GM12878 (cell line): ENCODE data around the gene GADD45A. TPM values are rescaled to one million over a fixed set of nuclear protein-coding genes. Genes with fewer than 3 reads are reported as not detected.
A peak's percentile ranks its signal among the peaks of the same experiment; 100 is the strongest.

Experiments
- ATAC-seq: fragments of 200-7000 bp; cut with Tn5 transposase; 3 replicates; pipeline ENCODE4 v1.9.1; 2020; ENCODE audit warnings: mild to moderate bottlenecking, moderate library complexity
- BruUV-seq: library from RNA; stranded (reverse); fragments of 400-500 nt; replicated peaks from 2 replicates; lab custom pipeline; 2021; lab: Mats Ljungman, UMichigan
- CTCF ChIA-PET: fragments of 300-600 bp; sonication (Branson Sonifier 250); formaldehyde crosslinking; extraction: SDS; loops from one replicate; lab custom pipeline; 2021; ENCODE audit warnings: inconsistent platforms; lab: Yijun Ruan, JAX
- POLR2A ChIA-PET: fragments of 350-600 bp; formaldehyde crosslinking; extraction: SDS; loops from one replicate; lab custom pipeline; 2021; ENCODE audit warnings: inconsistent platforms; lab: Charles Lee
- RAD21 ChIA-PET: fragments of 300-600 bp; sonication (Branson Sonifier 250); formaldehyde crosslinking; loops from one replicate; lab custom pipeline; 2023; ENCODE audit warnings: antibody characterized with exemption; ENCODE audit not compliant: unreplicated experiment; lab: Charles Lee
- SMC1A ChIA-PET: fragments of 300-600 bp; sonication (Branson Sonifier 250); formaldehyde crosslinking; loops from one replicate; lab custom pipeline; 2023; ENCODE audit not compliant: unreplicated experiment, uncharacterized antibody; lab: Charles Lee
- DNase-seq: peaks from one replicate; pipeline ENCODE4 v3.0.0-alpha.2; 2011; ENCODE audit warnings: low read depth, low spot score
- FAIRE-seq: peaks from 3 replicates; lab custom pipeline; 2011; peaks lifted over from hg19 to GRCh38; lab: Jason Lieb, UNC
- H2AFZ ChIP-seq: 2 replicates; pipeline ENCODE4 v1.6.0; 2011; ENCODE audit warnings: low read depth, low read length, control low read depth; ENCODE audit not compliant: control insufficient read depth
- H3K27ac ChIP-seq: 2 replicates; pipeline ENCODE4 v1.5.1; 2011; ENCODE audit warnings: control low read depth; ENCODE audit not compliant: control insufficient read depth, insufficient read depth
- H3K27me3 ChIP-seq, 2 experiments: replicated peaks in 1 of 2; 2 replicates each; pipeline versions ENCODE4 v1.6.0 to v1.6.1; 2011; ENCODE audit warnings: low read length in 1 of 2; ENCODE audit not compliant: control insufficient read depth in 2 of 2, insufficient read depth in 2 of 2
- H3K36me3 ChIP-seq, 2 experiments: 2 replicates each; pipeline ENCODE4 v1.5.1; 2011; ENCODE audit warnings: low read length in 1 of 2; ENCODE audit not compliant: control insufficient read depth in 2 of 2, insufficient read depth in 2 of 2
- H3K4me1 ChIP-seq: 2 replicates; pipeline ENCODE4 v1.6.1; 2011; ENCODE audit warnings: mild to moderate bottlenecking, low read length, moderate library complexity, mixed read lengths; ENCODE audit not compliant: control insufficient read depth, insufficient read depth
- H3K4me2 ChIP-seq: 2 replicates; pipeline ENCODE4 v1.6.0; 2011; ENCODE audit warnings: control low read depth; ENCODE audit not compliant: control insufficient read depth, insufficient read depth
- H3K4me3 ChIP-seq: fragments of 200-600 bp; sonication (generic); 2 replicates; pipeline ENCODE4 v1.5.1; 2016
- H3K79me2 ChIP-seq: 2 replicates; pipeline ENCODE4 v1.6.0; 2011; ENCODE audit warnings: low read length; ENCODE audit not compliant: control insufficient read depth, insufficient read depth
- H3K9ac ChIP-seq: 2 replicates; pipeline ENCODE4 v1.8.0; 2011; ENCODE audit warnings: low read length, control low read depth, mixed read lengths; ENCODE audit not compliant: control insufficient read depth, insufficient read depth
- H3K9me3 ChIP-seq: replicated peaks from 3 replicates; pipeline ENCODE4 v1.5.1; 2011; ENCODE audit warnings: mild to moderate bottlenecking, low read length; ENCODE audit not compliant: control insufficient read depth, insufficient read depth
- H4K20me1 ChIP-seq: 2 replicates; pipeline ENCODE4 v1.6.0; 2011; ENCODE audit not compliant: control insufficient read depth, insufficient read depth
- BCL11A ChIP-seq: IDR thresholded peaks from 2 replicates; pipeline ENCODE4 v1.6.1; 2011; ENCODE audit warnings: low read depth, low read length
- CBFB ChIP-seq: IDR thresholded peaks from 2 replicates; pipeline ENCODE4 v1.6.1; 2016; ENCODE audit warnings: antibody characterized with exemption, low read depth
- HDAC2 ChIP-seq: fragments of 200-600 bp; sonication (generic); IDR thresholded peaks from 2 replicates; pipeline ENCODE4 v1.6.1; 2017
- MYB ChIP-seq: fragments of 150-350 bp; IDR thresholded peaks from 2 replicates; pipeline ENCODE4 v1.6.1; 2014; ENCODE audit warnings: mild to moderate bottlenecking, low read depth, low read length, borderline replicate concordance
- RELA ChIP-seq: fragments of 450-650 bp; IDR thresholded peaks from 2 replicates; pipeline ENCODE4 v1.8.0; 2014; ENCODE audit warnings: borderline replicate concordance; ENCODE audit not compliant: partially characterized antibody
- TCF3 ChIP-seq: IDR thresholded peaks from 2 replicates; pipeline ENCODE4 v1.6.1; 2012; ENCODE audit warnings: low read depth, mild to moderate bottlenecking, low read length, borderline replicate concordance; ENCODE audit not compliant: insufficient read depth
- YBX1 ChIP-seq: fragments of 450-650 bp; IDR thresholded peaks from 2 replicates; pipeline ENCODE4 v1.6.1; 2016; ENCODE audit warnings: antibody characterized with exemption
- WGBS: methylation state at CpG from one replicate; pipeline ENCODE4 v1.1.6; 2016; ENCODE audit warnings: low lambda C conversion rate; ENCODE audit not compliant: insufficient replicate concordance, insufficient coverage; ENCODE audit errors: missing lambda C conversion rate; 5-methylcytosine and 5-hydroxymethylcytosine counted together
- in situ Hi-C: fragments of 300-500 bp; cut with MboI; formaldehyde crosslinking; loops from 9 replicates; pipeline ENCODE4 v1.14.3; 2018; ENCODE audit warnings: mixed read lengths
- intact Hi-C: fragments of 100-400 bp; cut with micrococcal nuclease; formaldehyde crosslinking; loops from one replicate; pipeline ENCODE4 v1.14.2; 2022; ENCODE audit not compliant: unreplicated experiment
- polyA plus RNA-seq, 11 experiments: library from polyadenylated mRNA; depleted of rRNA in 4 of 11; unstranded in 6 of 11; stranded (reverse) in 5 of 11; fragments of >200 nt; fragmentation: Nextera tagmentation in 4 of 11; fragmentation: Illumina TruSeq in 1 of 11; extraction: Ambion mirVana in 4 of 11; extraction: Trizol in 1 of 11; gene quantifications; 1 replicate in 1 of 11; 2 replicates in 10 of 11; pipeline versions ENCODE4 v1.2.1 to v1.2.3, GENCODE V29; 2011 to 2016; ENCODE audit warnings: inconsistent platforms in 2 of 11, missing spikeins in 2 of 11, low read depth in 1 of 11
- total RNA-seq, 4 experiments: library from RNA; depleted of rRNA in 3 of 4; stranded (reverse); fragments of >200 nt in 3 of 4; fragmentation: Illumina TruSeq in 1 of 4; extraction: Trizol in 1 of 4; gene quantifications; 2 replicates each; pipeline versions ENCODE4 v1.2.1 to v1.2.3, GENCODE V29; 2013 to 2021
- TF ChIP-seq, protein P1 (sequence below): IDR thresholded peaks from 2 replicates; pipeline ENCODE4 v1.6.1; 2011; ENCODE audit warnings: borderline replicate concordance, low read depth, mild to moderate bottlenecking, moderate library complexity, mixed read lengths, low read length; ENCODE audit not compliant: insufficient read depth; ENCODE audit errors: extremely low read length
- TF ChIP-seq, protein P2 (sequence below): fragments of 450-650 bp; IDR thresholded peaks from 2 replicates; pipeline ENCODE4 v1.6.1; 2018; ENCODE audit warnings: mild to moderate bottlenecking, low read depth, moderate library complexity; ENCODE audit not compliant: partially characterized antibody
- TF ChIP-seq, protein P3 (sequence below): fragments of 150-350 bp; IDR thresholded peaks from 2 replicates; pipeline ENCODE4 v1.6.1; 2016; ENCODE audit warnings: low read depth, low read length
- TF ChIP-seq, protein P4 (sequence below): IDR thresholded peaks from 2 replicates; pipeline ENCODE4 v1.6.1; 2012; ENCODE audit warnings: low read depth, low read length, improper control_type of control experiment

GADD45A gene
- total and polyA plus RNA-seq, 10 of the 15 experiments (the other 5 are each of a cell fraction or from before 2014, with no cell fraction given): 4.7 to 48.9 (median 18.5) TPM

DNA sequence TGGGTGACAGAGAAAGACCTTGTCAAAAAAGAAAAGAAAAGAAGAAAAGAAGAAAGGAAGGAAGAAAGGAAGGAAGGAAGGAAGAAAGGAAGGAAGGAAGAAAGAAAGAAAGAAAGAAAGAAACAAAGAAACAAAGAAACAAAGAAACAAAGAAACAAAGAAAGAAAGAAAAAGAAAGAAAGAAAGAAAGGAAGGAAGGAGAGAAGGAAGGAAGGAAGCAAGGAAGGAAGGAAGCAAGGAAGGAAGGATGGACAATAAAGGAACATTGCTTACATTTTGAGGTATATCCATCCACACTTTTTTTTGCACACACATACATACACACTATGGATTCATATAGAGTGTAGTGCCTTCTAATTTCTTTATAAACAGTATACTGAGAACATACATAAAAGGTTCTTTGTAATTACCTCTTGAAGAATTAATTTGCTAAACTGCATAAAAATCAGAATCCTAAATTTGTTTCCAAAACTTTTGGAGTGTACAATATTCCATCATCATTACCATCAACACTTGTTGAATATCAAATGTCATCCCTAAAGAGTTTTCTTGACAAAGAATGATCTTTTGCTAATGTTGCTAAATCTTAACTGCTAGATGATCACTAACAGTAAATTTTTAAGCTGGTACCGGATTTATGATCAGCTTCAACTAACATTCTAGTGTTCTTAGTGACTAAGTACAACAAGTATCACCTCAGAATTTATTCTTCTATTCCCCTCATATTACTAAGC lies 11.4 kb upstream of the GADD45A start (continued):
- TF ChIP-seq CBFB: no peak
- TF ChIP-seq, all 136 proteins: peak for 0

DNA sequence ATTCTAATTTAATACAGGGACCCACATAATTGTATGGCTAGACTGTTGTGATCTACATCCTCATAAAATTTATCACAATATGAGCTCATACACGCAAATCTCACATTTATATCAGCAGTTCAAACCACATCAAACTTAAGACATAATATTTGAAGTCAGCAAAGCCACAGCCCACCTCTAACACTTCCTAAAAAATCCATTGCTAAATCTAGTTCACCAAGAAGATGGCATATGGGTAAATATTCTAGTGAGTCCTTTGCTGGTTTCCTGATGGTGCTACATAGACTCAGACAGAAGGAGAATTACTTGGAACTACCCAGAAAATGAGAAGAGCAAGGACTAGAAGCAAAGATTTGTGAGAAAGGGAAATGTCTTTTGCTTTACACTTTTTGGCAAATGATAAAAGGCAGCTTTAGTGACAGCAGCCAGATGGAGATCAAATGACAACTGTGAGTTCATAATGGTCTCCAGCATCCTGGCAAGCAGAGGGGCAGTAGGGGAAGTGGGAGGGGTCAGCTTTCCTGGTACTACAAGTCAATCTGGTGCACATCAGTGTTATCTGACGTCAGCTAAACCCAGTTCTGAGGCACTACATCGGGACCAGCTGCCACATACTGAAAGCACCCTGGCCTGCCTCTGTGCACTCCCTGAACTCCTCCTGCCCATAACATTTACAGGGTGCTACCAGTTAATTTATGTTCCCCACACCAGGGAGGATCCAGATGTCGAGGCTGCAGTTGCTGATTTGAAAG lies 10.6 kb upstream of the GADD45A start:
- ATAC-seq: peak; percentile 84
- DNase-seq: no peak
- Histone ChIP-seq H3K79me2 (no peaks in the 10 kb centered on the region), H3K9me3 (no peaks in the 10 kb centered on the region), H3K4me3 (no peak overlapping the region), H3K4me1 (no peaks in the 10 kb centered on the region), H3K9ac (no peak overlapping the region), H3K27ac (no peak overlapping the region), H3K27me3 (no peaks in the 10 kb centered on the region), H3K4me2 (no peak overlapping the region), H2AFZ (no peak overlapping the region), H3K36me3 (no peaks in the 10 kb centered on the region), H4K20me1 (no peaks in the 10 kb centered on the region)
- BruUV-seq: no TSS peak
- no peak for FAIRE-seq
- in situ Hi-C loops (no loop called here), intact Hi-C loops (no loop called here)
- RAD21 ChIA-PET: interaction anchor here (0.9 to 4.7 kb wide), 6 partner anchors 8 to 441 kb away, joined by 3 to 16 read pairs (median 7); partner anchors contain the start of gene GADD45A
- CTCF ChIA-PET: interaction anchor here (1.0 to 3.8 kb wide), 7 partner anchors 10 to 177 kb away, joined by 3 to 24 read pairs (median 3); no protein-coding TSS in a partner anchor
- POLR2A ChIA-PET: interaction anchor here (0.6 to 1.4 kb wide), 2 partner anchors 11 to 13 kb away, joined by 7 to 8 read pairs; partner anchors contain the start of gene GADD45A
- 2% methylated on average over 4 of the region's 4 CpGs for WGBS
- SMC1A ChIA-PET: interaction anchor here (1.0 to 5.8 kb wide), 6 partner anchors 10 to 142 kb away, joined by 3 to 26 read pairs (median 4); no protein-coding TSS in a partner anchor
- TF ChIP-seq HDAC2 (no peak), RELA (no peak), YBX1 (no peak), TCF3 (no peak), BCL11A (no peak), MYB (no peak)
- TF ChIP-seq, protein P1, sequence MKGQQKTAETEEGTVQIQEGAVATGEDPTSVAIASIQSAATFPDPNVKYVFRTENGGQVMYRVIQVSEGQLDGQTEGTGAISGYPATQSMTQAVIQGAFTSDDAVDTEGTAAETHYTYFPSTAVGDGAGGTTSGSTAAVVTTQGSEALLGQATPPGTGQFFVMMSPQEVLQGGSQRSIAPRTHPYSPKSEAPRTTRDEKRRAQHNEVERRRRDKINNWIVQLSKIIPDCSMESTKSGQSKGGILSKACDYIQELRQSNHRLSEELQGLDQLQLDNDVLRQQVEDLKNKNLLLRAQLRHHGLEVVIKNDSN: no peak
- TF ChIP-seq, protein P2, sequence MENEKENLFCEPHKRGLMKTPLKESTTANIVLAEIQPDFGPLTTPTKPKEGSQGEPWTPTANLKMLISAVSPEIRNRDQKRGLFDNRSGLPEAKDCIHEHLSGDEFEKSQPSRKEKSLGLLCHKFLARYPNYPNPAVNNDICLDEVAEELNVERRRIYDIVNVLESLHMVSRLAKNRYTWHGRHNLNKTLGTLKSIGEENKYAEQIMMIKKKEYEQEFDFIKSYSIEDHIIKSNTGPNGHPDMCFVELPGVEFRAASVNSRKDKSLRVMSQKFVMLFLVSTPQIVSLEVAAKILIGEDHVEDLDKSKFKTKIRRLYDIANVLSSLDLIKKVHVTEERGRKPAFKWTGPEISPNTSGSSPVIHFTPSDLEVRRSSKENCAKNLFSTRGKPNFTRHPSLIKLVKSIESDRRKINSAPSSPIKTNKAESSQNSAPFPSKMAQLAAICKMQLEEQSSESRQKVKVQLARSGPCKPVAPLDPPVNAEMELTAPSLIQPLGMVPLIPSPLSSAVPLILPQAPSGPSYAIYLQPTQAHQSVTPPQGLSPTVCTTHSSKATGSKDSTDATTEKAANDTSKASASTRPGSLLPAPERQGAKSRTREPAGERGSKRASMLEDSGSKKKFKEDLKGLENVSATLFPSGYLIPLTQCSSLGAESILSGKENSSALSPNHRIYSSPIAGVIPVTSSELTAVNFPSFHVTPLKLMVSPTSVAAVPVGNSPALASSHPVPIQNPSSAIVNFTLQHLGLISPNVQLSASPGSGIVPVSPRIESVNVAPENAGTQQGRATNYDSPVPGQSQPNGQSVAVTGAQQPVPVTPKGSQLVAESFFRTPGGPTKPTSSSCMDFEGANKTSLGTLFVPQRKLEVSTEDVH: no peak
- TF ChIP-seq, protein P3, sequence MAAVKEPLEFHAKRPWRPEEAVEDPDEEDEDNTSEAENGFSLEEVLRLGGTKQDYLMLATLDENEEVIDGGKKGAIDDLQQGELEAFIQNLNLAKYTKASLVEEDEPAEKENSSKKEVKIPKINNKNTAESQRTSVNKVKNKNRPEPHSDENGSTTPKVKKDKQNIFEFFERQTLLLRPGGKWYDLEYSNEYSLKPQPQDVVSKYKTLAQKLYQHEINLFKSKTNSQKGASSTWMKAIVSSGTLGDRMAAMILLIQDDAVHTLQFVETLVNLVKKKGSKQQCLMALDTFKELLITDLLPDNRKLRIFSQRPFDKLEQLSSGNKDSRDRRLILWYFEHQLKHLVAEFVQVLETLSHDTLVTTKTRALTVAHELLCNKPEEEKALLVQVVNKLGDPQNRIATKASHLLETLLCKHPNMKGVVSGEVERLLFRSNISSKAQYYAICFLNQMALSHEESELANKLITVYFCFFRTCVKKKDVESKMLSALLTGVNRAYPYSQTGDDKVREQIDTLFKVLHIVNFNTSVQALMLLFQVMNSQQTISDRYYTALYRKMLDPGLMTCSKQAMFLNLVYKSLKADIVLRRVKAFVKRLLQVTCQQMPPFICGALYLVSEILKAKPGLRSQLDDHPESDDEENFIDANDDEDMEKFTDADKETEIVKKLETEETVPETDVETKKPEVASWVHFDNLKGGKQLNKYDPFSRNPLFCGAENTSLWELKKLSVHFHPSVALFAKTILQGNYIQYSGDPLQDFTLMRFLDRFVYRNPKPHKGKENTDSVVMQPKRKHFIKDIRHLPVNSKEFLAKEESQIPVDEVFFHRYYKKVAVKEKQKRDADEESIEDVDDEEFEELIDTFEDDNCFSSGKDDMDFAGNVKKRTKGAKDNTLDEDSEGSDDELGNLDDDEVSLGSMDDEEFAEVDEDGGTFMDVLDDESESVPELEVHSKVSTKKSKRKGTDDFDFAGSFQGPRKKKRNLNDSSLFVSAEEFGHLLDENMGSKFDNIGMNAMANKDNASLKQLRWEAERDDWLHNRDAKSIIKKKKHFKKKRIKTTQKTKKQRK: no peak
- TF ChIP-seq, protein P4, sequence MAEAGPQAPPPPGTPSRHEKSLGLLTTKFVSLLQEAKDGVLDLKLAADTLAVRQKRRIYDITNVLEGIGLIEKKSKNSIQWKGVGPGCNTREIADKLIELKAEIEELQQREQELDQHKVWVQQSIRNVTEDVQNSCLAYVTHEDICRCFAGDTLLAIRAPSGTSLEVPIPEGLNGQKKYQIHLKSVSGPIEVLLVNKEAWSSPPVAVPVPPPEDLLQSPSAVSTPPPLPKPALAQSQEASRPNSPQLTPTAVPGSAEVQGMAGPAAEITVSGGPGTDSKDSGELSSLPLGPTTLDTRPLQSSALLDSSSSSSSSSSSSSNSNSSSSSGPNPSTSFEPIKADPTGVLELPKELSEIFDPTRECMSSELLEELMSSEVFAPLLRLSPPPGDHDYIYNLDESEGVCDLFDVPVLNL: no peak
